Activated gamma-delta T cell treated with anti-CD3 and anti-CD28 coated beads, Interleukin-2, amount 50 U/mL, for 16 hours (primary cell): Measurements from ENCODE around the gene AKAP6.

Experiments
- DNase-seq: peaks from one replicate; pipeline ENCODE4 v3.0.0-alpha.2; 2020; ENCODE audit warnings: low read depth

AKAP6 gene

DNA sequence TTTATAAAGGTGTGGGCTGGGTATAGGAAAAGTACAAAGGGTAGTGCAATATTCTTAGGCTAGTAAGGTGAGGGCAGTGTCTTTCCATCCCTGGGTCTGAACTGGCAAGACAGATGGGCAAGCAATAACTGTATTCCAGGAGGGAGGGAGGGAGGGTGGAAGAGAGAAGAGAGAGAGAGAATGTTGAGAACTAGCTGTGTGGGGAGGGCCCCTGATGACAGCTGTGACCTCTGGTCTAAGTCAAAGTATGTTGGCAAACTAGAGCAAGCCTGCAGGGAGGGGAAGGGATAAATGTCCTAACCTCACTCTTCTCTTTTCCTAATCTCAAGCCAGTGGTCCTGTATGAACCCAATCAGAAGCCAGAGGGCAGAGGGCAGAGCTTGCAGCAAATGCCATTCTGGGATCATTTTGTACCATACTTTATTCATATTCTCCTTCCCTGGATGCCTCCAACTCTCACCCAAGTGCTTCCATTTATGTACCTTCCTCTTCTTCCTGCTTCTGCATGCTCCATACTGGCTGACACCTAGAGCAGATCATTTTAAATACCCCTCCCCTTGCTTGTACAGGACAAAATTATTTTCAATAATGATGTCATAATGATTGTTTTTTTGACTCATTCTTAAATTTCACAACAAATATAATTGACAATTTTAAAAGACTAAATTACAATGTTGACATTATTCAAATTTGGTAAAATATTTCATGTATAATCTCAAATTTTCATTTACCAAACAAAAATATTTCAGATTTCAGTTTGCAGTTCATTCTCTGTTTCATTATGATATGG, 75.9 kb downstream of the AKAP6 start:
- no peak for DNase-seq

DNA sequence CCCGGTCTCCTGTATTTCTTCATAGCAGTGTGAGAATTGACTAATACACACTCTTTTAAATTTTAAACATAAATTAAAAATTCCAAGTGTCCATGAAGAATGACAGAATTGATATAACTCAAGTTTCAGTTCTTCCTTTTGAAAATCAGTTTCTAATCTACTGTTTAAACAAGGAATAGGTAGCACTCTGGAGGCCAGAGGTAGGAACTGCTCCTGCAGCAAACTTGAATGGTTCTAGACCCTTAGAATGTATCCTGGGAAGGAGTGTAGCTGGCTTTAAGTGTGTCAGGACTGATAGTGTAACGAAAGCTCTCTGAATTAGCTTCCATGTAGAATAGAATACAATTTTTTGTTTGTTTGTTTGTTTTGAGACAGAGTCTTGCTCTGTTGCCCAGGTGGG, 76.8 kb downstream of the AKAP6 start:
- DNase-seq, result no peak

DNA sequence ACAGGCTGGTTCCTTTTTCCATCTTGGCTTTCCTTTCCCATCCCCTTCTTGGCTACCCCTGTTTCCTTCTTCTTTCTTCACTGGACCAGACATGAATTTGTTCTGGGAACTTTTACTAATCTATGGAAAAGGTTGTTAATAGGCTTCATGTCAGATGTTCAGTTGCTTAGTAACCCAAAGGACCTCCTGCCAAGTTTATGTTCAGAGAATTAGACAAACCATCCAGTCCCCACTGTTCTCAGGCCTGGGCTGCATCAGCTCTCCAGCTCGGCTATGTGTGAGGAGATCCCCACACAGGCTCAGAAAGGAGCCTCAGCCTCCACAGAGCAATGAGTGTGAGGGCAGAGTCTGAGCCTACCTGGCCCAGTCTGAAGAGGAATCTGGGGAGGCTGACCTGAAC, 78.0 kb downstream of the AKAP6 start:
- DNase-seq, result no peak

DNA sequence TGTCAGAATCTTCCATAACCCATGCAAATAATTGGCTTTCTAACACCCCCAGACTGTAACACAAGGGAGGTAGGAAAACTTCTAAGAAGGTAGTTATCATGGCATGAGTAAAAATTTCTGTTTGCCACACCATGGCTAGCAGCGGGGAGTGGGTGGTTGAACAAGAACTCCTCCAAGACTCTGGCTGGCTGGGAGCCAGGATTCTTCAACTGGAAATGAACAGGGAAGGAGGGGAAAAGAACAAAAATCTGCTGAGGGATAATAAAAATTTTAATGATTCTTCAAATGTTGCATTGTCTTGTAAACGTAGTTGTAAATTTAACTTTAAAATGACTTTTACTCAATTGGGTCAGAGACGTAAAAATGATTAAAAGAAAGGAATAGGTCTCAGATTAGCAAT, 78.9 kb downstream of the AKAP6 start:
- DNase-seq, result no peak

DNA sequence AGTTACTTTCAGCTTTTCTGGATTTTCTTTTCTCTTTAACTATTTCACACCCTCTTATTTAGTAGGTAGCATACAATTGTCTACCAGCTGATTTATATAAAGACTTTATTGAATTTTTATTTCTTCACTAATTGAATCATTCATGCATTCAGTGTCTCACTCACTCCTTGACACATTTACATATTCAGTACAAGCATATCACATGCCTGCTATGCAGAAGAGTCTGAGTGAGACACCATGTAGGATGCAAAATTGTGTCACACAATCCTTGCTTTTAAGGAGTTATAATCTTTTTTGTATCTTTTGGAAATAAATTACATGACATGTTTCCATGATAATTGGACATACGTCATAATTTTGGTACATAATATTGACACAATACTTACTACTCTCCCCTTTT, 83.0 kb downstream of the AKAP6 start:
- DNase-seq, result no peak

DNA sequence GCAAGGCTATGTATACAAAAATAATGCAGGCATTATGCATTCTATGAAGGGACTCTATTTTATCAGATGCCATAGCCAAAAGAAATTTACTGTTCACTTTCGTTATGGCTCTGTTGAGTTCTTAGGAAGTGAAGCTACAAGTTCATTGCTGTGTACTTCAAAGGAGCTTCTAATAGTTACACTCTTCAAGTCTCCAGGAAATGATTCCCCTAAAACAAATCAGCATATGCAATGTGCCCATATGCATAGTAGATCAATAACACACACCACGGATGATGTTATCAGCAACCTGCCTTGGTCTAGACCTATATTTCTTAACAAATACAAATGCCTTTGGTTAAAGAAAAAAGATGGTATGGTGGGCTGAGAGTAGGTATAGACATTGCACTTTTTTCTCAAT, 83.4 kb downstream of the AKAP6 start:
- DNase-seq, result no peak

DNA sequence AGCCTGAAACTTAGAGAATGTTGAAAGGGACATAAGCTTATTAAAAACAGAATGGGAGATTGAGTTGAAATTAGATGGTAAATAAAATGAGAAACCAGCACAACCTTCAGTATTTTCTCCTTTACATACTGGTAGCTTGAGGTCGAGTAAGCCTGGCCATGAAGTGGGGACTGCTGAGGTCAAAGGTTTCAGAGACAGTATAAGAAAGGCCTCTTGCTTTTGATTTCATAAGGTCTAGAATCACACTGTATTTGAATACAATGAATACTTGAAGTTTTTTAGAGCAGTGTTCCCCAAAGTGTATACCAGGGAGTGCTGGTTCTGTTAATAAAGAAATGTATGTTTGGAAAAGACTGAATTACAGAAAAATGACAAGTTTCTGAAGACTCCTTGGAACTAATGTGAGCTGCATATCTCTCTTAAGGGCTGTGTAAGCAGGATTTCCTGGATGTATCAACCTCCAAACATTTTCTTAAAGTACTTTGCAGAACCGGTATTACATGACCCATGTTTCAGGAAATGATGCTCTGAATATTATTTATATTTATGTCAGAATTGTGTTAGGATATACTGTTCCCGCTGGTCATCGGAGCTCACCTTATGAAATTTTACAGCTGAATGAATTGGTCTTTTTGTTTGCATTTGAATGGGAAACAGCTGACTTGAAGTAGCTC, 85.0 kb downstream of the AKAP6 start:
- DNase-seq, result no peak

DNA sequence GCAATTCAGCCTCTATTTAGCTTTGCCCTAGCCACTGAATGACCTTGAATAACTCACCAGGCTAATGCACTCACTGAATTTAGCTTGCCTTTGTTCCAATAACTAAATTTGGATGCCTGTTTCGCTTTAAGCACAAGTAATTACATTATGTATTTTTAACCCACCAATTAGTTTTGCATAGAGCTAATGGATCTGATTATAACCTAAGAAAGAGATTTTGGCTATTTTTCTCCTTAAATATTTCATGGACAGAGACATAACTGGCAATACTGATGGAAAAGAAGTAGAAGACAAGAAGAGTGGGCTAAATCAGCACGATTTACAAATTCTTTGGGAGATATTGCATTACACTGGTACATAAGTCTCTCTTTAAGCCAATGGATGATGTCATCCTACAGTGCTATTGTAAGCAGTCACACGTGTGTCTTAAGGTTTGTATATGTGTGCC, 85.7 kb downstream of the AKAP6 start:
- DNase-seq, result no peak

DNA sequence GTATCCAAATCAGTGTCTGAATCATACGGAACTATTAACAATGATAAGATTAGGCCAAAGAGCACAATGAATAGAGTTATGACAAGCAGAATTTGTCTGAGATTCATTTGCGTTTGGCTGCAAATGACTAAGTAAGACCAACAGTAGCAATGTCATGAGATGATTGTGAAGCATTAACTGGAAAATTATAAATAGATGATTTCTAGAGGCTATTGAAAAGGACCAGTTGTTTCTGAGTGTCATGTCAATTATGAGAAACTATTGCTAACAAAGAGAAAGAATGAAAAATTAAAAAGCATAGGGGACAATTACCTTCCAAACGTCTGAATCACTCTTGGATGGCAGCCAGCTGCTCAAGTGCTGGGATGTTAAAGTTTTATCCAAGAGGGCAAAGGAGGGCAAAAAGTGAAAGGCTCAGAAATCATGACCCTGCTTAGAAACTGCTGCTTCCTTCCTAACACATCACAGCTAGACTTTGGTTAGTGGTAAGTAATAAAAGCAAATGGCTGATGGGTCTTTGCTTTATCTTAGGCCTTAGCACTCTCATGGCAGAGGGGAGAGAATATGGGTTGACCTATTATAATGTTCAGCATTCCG, 89.0 kb downstream of the AKAP6 start:
- DNase-seq, result no peak

DNA sequence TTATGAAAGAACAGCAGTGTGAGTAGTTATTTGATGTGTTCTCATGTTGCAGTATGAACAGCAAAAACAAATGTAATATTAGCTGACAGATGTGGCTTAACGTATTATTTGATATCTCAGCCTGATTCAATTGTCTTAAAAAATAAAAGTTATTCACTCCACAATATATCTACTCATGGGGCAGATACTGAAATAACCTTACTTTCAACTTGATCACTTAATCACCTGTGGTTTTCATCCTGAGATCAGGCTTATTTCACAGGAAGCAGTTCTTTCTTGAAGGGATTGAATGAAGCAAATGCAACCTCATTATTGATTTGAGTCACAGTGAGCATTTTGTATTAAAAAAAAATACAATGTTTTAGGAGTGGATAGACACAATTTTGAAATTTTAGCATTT, 90.3 kb downstream of the AKAP6 start:
- DNase-seq, result no peak

DNA sequence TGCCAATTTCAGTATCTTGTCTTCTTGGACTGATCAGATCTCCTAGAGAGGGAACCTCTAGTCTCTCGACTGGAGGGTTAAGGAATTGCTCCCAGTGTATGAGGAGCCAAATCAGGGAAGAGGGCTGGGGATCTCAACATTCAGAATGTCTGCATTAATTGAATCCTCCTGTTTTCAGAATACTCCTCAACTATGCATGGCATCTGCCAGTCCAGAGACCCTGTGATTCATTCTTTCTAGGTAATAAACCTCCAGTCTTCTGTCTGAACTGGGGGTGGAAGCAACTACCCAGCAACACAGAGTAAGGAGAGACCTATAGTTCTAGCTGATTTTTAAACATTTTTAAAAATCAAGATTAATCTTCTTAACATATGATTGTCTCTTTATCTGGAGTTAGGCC, 92.7 kb downstream of the AKAP6 start:
- DNase-seq, result no peak

DNA sequence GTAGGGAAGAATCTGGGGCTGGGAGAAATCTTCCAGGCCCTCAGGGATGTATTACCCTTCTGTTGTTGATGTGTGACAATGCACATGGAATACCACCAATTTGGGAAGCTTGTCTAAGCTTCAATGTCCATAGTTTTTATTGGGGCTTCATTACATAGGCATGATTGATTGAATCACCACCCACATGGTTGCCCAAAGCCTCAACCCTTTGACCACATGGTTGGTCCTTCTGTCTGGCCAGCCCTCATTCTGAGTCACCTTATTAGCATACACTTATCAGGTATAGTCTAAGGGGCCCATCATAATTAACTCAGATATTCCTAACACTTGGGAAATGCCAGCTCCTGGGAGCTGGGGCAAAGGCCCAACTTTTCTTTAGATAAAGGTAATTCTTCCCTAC, 93.3 kb downstream of the AKAP6 start:
- no peak for DNase-seq

DNA sequence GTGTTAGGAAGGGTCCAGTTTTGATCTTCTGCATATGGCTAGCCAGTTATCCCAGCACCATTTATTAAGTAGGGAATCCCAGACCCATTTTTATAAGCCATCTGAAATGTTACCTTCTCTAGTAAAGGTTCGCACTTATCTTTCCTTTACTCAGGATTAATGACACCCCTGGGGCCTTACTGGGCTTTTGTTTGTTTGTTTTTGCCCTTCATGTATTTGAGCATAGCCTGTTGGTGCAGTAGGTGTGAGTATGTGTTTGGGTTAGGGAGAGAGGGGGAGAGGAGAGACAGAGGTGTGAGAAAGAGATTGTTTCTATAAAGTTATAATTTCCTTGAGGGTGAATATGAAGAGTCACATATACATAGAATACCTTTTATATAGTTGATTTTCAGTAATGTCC, 96.9 kb downstream of the AKAP6 start:
- no peak for DNase-seq

DNA sequence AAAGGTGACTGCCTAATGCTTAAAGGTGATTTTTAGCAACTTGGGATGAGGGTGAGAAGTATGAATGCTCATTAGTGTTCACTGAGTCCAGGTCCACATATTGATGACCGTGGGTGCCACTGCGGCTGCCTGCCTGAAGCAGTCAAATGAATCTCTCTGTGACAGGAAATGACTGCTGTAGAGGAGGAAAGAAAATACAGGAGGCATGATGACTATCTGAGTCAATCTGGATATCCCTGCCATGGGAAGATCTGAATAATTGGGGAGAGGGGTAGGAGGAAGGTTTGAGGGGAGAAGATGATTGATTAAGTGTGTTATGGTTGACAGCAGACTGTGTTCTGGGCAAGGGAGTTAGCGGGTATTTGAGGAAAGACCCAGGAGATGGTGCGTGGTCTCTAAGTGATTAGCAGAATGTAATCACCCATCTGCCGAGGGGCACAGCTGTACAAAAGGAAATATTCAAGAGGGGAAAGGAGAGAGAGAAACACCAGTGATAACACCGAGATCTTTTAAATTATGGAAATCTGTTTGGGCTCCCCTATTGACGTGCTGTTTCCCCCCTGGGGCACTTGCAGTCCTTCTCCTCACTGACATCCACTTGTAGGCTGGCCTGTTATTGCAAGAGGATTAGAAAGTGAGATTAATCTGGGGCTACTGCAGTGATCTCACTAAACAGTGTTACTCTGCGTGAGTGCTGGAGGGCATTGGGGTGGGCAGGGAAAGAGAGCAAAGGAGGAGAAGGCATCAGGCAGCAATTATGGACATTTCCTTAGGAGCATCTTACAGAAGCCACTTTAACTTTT, 97.7 kb downstream of the AKAP6 start:
- no peak for DNase-seq

DNA sequence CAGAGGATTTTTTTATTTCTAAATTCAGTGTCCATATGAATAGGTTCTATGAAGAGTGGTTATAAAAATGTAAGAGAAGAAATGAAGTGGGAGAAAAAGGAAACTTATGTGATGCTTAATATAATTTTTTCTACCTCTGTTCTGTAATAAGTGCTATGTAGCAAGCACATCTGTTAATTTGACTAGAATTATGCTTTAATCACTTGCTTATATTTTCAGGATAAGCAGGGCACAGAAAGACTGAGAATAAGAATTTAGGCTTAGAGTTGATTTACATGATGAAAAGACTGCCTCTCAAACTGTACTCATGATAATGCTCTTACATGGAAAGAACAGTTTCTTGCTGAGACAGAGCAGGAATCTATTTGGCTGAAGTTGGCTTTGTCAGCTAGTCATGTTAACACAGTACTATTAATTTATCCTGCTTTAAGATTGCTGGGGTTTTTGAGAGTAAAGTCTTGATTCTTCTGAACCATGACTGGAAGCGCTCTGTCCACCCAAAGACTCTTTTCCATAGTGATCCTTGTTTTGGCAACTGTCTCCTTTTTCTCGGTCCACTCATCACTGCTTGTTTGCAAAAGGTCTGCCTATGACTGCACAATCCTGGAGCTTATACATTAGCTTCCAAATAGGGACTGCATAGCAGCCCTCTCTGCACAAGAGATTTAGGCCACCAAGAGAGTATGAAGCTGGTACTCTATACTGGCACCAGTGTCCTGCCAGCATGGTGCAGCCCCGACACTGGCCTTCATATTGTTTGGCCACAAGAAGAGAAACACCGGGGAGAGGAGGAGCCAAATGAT, 98.8 kb downstream of the AKAP6 start:
- no peak for DNase-seq

DNA sequence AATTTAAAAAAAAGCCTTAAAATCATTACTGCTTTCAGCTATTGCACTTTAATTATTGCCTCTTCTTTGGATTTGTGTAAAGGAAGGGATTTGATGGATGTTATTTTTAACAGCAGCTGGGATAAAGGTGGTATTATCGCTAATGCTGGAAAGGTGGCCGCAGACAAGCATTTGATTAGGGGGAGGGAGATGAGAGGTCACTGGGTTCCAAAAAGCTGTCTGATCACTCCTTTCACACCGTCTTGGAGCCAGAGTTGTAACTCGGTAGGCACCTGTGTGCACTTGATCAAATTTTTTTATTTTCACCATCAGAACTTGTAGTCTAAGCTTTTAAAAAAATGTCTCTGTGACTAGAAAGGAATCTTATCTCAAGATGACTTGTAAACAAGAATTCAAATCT, 99.8 kb downstream of the AKAP6 start:
- DNase-seq, result no peak

DNA sequence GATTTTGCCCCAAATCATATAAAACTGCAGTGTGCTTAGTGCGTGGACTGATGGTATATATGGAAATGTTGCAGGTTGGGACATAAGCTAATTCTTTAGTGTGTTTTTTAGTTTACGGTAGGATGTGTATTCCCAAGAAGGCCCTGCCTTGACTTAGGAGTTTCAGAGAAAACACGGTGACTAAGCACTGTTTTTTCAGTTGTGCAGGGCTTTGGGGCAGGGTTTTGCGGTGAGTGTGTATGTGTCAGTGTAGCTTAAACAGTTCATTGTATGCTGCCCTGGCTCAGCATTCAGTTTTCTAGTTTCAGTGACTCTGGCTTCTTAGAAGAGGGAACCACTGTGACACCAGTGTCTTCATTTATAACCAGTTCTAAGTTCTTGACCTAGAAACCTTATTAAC, 101.2 kb downstream of the AKAP6 start:
- no peak for DNase-seq

DNA sequence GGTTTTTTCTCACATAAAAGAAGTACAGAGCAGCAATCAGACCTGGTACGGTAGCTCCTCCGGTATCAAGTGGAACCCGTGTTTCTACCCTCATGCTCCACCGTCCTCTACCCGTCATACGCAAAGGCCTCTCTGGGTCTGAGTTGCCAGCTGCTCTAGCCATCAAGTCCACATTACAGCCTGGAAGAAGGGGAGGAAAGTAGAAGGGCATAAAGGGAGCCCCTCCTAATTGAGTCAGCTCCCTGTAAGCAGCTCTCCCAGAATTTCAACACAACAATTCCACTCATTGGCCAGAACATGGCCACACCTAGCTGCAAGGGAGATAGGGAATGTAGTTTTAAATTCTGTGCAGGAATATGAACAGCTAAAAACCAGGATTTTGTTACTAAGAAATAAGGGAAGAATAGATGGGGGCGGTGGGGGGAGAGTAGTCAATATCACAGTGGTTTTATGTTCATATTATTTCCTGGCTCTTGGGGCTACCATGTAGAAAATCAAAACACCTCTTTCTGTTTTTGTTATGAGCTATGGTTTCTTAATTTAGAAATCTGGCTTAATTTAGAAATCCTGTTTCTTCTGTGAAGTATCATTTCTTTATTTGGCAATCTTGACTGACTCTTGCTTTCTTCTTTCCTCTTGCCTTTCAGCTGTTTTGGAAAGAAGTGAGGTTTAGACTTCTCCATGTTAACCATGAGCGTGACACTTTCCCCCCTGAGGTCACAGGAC, 103.9 kb downstream of the AKAP6 start:
- no peak for DNase-seq

DNA sequence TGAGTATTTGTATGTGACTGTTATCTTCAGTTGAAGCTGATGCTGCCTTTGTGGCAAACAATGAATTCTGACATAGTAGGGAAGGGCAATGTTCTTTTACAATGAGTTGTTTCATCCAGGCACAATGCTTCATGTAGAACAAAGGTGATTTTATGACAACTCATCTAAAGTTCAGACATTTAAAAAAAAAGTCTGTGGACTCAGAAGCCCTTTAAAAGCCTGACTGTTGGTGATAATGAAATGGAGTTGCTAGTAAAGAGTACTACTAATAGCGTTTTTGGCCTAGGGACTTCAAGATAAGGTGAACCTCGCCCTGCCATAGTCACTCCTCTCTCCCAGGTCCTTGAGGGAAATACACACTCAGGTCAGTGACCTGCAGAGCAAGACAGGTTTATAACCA, 105.1 kb downstream of the AKAP6 start:
- DNase-seq, result no peak

DNA sequence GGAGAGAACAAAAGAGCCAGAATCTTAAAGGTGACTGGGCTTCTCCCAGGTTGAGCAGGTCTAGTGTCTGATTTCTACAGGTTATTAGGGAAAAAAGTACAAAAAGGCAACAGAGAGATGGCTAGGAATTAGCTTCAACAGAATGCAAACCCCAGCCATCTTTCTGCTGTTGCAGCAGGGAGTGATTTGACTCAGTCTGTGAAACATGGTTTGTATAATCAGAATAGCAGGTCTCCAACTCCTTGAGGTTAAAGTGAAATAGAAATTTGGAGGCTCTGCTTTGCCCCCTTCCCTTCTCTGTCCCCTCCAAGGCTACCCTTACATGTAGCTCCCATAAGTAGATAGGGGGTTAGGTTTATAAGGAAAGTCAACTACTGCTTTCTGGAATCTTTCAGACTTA, 105.8 kb downstream of the AKAP6 start:
- DNase-seq, result no peak

DNA sequence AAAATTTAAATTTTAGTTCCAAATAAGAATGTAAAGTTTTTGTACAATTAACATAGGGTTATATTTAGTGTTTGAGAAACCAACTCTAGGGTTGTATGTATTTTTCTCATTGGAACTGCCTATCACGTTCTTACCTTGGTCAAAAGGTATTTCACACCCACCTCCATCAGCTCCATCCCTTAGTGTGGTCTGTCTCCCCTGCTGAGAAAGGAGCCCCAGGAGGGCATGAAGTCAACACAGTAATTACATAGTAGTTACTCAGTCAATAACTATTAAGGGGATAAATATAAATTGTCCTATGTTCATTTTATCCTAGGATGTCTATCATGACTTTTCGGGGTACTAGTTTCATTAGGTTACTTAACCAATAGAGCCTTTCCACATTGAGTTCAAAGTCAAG, 106.3 kb downstream of the AKAP6 start:
- no peak for DNase-seq
